GM21367 (cell line): ENCODE measurements around the gene SPATA18.

ENCODE experiments used
- ATAC-seq: cut with Tn5 transposase; IDR thresholded peaks from one replicate; pipeline ENCODE4 v1.9.1; 2021; ENCODE audit not compliant: unreplicated experiment

Gene SPATA18, protein sequence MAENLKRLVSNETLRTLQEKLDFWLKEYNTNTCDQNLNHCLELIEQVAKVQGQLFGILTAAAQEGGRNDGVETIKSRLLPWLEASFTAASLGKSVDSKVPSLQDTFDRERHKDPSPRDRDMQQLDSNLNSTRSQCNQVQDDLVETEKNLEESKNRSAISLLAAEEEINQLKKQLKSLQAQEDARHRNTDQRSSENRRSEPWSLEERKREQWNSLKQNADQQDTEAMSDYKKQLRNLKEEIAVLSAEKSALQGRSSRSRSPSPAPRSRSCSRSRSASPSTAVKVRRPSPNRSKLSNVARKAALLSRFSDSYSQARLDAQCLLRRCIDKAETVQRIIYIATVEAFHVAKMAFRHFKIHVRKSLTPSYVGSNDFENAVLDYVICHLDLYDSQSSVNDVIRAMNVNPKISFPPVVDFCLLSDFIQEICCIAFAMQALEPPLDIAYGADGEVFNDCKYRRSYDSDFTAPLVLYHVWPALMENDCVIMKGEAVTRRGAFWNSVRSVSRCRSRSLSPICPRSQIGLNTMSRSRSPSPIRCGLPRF

DNA sequence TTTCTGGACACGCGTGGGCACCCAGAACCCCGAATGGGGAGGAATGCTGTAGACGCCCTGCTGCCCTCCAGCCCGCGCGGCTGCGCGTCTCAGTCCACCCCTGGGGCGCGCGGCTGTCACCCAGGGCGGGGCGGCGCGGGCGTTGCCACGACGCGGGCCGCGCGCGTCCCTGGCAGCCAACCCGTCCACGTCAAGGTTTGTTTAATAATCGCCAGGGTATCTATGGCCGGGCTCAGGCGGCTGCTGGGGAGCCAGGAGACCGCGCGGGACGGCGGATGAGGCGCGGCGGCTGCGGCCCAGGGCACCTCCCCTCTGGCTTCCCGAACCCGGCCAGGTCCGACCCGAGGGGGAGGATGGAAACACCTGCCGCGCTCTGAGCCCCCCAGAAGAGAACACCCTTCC lies at the start of gene SPATA18:
Gene SPATA18 (plus strand): TSS at position 92 of the 402 bp plus-strand sequence. CDS start 401 bp downstream, outside the sequence.
- peak; percentile 35 for ATAC-seq

DNA sequence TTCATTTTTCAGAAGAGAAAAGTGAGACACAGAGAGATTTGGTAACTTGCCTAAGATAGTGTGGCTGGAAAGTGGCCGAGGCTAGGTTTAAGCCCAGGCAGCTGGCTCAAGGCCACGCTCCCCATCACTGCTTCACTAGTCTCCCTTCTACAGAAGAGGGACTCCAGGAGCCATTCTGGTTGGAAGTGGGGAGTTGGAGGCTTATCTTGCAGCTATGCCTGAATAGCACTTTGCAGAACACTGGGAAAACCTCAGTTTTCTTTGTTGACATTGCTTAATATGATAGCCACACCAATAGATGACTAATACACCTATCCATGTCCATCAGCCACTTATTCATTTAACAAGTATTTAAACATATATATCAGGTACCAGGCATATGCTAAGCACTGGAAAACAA lies 49.5 kb upstream of the SPATA18 start:
- ATAC-seq, result no peak

DNA sequence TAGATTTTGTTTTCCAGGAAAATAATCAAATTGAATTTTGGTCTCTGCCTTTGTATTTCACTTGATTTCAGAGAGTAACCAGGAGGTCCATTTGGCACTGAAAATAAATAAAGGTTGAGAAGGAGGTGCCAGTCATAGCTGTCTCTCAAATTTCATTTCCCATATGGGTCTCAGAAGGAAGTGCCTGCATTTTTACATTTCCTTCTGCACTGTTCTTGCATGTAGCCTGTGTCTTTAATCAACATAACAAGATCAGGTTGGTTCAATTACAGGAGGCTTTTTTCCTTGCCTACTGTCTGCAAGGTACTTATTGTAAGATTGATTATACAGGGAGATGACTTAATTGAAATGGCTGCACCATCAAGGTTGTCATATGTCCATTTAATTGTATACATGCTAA lies 46.7 kb upstream of the SPATA18 start:
- no peak for ATAC-seq

DNA sequence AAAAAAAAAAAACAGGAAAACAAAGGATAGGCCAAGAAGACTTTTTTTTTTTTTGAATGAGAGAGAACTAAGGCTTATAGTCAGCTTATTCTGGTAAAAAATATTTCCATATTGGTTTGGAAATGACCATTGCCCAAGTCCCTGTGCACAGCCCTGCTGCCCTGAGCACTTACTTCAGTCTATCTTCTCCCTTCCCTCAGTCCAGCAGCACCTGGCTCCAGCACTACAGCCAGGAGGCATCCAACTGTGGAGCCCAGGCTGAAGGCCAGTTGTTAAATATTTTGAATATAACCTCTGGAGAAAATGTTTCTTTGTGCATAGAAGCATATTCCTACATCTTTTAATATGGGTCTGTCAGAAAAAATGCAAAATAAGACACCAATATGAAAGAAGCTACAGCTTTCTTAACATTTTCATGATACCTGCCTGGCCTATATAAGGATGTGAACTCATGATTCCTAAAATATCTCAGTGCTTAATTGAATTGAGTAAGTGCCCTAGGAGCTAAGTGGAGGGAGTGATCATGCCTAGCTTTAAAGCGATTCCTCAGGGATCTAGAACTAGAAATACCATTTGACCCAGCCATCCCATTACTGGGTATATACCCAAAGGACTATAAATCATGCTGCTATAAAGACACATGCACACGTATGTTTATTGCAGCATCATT lies 45.4 kb upstream of the SPATA18 start:
- ATAC-seq, result no peak

DNA sequence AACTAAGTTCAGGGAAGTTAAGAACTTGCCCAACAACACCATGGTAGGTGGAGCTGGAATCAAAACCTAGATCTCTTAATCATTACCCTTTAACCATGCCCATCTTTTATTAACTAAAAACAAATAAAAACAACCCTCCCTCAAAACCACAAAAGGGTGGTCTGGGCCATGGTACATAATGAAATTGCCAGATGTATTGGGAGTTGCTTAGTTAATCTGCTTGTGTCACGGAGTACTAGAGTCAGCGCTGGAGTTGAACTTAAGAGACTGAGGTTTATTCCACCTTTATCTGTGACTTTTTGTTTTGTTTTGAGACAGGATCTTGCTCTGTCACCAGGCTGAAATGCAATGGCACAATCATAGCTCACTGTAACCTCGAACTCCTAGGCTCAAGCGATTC lies 44.2 kb upstream of the SPATA18 start:
- no peak for ATAC-seq

DNA sequence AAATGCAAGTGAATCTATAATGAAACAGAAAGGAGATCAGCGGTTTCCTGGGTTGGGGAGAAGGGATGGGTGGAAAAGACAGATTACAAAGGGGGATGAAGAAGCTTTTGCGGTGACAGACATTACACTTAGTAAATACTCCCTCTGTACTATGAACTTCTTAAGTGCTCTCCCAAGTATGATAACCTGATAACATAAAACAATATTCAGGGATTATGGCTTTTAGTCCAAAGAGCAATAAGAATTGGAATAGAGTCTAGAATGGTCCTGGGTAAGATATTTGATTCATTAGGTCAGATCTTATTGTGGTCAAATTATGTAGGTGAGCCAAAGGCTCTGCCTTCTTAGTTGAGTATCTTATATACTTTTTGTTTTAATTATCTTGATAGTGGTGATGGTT lies 40.1 kb upstream of the SPATA18 start:
- ATAC-seq, result no peak

DNA sequence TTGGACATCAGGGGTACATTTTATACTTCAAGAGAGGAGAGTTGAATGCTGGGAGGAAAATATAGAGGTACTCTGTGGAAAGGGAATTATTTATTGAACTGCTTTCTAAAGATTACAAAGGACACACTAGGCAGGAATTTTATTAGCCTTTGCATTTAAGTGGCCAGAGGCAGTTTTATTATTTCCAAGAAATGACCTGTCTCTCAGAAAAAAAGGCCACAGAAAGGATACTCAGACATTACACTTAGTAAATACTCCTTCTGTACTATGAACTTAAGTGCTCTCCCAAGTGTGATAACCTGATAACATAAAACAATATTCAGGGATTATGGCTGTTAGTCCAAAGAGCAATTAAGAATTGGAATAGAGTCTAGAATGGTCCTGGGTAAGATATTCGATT lies 38.5 kb upstream of the SPATA18 start:
- no peak for ATAC-seq

DNA sequence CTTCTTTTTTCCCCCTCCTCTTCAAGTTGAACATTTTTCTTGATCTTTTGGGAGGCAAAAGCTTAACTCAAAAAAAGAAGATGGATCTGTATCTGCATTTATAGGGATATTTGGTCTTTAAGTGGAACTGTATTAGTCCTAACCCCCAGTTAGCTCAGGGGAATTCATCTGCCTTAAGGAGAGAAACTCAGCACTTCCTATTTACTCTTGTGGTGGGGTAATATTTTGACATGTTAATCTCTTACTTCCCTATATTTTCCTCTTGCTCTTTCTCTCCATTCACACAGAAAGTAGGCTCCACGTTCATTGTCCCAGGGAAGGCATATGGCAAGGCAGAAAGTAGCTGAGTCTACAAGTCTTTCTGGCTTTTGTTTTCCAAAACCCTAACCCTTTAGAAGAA lies 36.2 kb upstream of the SPATA18 start:
- no peak for ATAC-seq

DNA sequence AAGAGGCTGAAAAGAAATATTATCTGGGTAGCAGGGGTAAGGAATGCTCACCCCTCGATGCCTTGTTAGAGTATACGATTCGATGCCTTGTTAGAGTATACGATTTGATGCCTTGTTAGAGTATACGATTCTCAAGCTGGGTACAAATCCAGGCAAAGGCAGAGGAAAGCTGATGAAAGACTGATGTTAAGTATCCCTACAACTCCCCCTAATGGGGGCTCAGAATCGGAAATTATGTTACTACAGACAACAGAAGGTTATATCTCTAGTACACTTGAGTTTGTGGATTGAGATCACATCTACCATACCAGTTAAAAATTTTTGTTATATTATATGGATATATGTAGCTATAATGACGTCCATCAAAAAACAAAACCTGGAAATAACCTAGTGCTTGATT lies 35.7 kb upstream of the SPATA18 start:
- ATAC-seq, result no peak

DNA sequence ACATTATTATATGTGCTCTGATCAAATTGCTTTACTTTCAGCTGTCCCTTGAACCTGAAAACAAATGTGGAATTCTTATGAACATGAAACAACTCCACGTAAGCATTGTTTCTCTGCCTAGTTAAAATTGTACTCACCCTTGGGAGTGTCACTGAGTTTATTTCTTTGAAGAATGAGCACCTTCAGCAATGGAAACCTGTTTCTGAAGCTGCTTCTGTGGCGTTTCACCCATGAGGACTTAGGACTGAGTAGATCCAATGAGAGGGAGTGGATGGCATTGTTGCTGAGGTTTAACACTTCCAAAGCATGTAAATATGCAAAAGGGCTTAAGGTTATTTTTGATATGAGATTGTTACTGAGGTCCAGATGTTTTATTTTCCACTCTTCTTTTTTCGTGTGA lies 34.1 kb upstream of the SPATA18 start:
- ATAC-seq, result no peak

DNA sequence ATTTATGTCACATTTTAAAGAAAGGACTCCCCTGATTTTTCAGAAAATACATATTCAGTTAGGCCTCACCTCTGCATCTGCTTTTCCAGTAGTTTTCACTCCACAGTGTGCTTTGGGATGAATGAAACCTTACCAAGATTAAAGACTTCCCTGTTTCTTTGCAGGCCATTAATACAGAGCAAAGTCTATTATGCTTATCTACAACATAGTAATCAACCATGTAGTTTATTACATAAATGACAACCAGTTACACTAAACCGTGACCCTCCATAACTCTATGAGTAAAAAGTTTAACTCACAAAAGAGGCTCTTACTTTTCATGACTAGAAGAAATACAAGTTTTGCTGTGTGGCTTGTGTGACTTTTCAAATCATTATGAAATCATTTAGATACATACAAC lies 33.3 kb upstream of the SPATA18 start:
- ATAC-seq, result no peak

DNA sequence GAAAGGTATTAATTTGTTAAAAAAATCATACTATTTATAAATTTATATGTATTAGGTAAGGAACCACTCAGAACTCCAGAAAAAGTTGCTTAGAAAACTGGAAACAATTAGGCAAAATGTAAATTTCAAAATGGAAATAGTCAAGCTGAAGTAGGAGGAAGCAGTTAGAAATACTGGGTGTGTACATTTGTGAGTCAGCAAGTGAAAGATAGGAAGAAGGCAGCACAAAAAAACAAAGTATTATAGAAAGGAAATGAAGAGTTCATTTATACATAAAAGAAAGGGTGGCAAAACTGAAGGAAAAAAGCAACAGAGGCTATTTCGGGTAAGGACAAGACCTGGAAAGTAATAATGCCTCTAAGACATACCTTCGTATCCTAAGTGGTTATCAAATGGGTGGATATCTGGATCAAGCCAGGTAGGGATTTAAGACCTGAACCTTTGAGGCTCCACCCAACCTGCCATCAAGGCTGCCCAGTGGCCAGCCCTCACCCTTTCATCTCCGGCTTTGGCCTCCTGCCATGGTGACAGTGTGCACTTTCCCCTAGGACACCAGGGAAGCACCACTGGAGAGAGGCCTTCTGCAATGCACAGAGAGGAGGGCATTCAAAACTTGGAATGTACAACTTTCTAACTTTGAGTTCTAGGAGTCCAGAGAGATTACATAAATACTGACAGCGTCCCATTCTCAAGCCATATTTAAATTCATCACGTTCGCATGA lies 31.0 kb upstream of the SPATA18 start, which contains the start of gene LRRC66:
Gene LRRC66 (minus strand): TSS at position 428 of the 722 bp plus-strand sequence. CDS start 2,750 bp downstream, outside the sequence.
- ATAC-seq, result no peak

DNA sequence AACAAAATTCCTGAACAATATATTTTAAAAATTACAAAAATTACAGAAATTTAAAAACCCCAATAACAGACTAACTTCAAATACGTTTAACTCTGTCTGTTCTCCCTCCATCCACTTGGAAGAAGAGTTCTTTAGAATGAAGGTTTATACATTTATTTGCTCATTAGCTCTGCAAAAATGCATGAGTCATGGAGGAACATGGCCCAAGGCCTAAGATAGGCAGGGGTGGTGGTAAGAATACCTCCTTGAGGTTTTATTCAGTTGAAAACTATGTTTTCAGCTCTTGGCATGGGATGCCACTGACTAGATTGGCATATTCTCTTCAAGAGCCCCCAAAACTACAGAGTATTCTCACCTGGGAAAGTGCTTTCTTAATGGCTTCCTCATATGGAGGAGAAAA lies 22.1 kb upstream of the SPATA18 start:
- no peak for ATAC-seq

DNA sequence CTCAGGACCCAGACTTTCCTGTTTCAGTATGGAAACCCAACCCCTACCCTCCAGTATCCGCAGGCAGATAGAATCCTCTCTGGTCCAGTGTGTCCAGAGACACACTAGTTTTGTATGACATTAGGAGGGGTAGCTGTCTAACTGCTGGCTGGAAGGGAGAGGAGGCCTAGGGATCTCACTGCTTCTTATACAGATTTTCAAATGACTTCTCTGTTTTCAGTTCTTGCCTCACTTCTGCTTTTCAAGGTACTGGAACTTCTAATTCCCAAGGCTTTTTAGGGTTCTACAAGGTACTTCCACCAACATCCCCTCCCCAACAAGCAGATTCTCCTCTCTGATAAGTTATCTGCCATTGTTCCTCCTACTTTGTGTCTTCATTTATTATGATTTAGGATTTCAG lies 19.1 kb upstream of the SPATA18 start:
- ATAC-seq, result no peak

DNA sequence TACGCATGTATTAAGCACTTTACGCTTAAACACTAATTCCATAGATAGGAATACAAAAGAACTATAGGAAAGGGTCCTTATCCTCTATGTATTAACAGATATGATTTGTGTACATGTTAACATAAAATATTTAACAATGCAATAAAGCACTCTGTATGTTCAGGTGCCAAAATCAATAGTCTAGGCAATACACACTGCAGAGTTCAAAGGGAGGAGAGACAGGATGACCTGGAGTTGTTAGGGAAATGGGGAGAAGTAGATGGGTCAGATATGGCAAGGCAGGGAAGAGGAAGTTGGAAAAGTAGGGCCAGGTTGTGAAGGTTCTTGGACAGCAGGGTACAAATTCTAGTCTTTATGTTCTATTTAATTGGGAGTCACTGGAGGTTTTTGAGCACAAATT lies 15.9 kb upstream of the SPATA18 start:
- no peak for ATAC-seq

DNA sequence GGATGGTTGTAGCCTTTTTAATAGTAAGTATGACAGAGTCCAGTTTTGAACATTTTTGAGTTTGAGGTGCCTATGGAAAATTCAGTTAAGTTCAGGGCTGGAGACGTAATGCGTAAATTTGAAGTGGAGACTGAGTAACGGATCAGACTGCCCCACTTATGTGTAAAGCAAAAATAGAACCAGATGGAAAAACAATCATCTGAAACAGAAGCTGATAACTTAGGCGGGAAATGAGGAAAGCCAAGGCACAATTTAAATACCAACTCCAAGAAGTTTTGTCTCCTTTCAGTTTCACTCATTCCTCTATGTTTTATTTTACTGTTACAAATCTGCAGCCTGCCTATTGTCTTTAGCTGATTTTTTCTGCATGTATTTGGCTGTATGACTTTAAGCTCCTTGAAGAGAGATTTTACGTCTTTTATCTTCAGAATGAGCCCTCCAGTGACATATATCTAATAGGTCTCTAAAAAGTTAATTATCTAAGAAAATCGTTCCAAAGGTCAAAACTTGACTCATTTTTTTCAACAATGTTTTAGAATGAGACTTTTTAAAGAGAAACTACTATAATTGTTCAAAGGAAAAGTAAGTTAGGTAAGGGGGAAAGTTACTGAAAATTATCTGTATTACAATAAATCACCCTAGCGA lies 14.1 kb upstream of the SPATA18 start:
- ATAC-seq, result no peak

DNA sequence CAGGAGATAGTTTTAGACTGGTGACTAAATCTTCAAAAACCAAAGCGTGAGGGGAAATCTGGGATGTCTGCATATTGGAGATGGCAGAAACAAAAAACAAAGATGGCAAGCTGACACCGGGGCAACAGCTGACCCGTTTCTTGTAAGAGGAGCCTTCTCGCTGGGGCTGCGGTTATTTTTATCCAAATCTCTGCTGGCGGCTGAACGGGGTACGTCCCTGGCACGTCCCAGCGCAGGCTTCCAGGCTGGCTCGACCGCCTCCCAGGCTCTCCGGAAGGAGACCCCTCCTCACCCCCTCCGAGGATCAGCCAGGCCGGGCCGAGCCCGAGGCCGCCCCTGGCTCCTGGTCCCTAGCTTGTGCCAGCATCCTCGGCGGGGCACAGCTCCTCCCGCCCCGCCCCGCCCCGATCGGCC lies 13.4 kb upstream of the SPATA18 start:
- ATAC-seq, result peak; percentile 55

DNA sequence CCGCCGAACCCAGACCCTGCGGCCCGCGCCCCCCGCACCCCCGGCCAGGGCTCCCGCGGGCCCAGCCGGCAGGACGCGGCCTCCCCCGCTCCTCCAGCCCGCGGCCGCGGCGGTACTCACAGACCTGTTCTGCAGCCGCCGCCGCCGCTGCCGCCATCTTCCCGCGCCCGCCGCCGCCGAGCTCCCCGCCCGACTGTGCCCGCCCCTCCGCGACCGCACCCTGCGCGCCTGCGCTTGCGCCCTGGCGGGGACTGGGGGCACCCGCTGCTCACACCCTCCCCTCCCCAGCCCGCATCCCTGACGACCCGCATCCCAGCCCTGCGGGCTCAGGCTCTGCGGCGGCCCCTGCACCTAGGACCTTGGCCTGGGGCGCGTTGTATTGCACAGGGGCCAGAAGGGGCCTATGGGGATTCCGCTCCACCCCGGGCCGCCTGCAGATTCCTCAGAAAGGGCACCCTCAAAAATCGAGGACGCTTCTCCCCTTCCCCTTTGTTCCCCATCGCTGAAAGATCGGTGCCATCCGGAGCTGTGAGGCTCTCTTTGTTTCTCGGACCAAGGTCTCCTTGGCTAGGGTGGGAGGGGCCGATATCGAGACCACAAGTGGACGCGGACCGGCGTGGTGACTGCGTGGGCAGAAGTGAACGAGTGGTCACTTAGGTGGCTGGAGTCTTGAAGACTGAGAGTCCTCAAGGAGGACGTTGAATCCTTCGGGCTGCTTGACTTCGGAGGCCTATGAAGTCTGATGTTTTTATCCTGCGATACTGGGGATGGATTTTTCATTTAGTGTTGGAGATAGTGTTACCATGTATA lies 12.8 kb upstream of the SPATA18 start, which contains the start of gene SGCB:
Gene SGCB (minus strand): TSS at position 197 of the 810 bp plus-strand sequence. CDS start 40 bp downstream, at position 157.
- ATAC-seq, result peak; percentile 90

DNA sequence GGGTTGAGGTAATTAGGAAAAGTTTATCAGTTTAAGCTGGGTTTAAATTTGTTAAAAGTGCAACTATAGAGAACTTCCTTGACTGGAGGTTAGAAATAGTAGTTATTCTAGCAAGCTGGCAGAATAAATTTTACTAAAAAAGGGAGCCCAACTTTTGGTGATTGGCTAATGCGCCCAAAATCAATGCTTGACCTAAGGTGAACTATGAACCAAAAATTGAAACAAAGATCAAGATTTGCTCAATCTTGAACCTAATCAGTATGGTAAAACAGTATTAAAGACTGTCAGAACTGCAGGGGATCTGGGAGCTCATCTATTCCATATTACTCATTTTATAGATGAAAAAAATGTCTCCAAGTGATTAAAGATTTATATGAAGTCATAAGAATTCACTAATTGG lies 6.1 kb upstream of the SPATA18 start:
- ATAC-seq, result no peak

DNA sequence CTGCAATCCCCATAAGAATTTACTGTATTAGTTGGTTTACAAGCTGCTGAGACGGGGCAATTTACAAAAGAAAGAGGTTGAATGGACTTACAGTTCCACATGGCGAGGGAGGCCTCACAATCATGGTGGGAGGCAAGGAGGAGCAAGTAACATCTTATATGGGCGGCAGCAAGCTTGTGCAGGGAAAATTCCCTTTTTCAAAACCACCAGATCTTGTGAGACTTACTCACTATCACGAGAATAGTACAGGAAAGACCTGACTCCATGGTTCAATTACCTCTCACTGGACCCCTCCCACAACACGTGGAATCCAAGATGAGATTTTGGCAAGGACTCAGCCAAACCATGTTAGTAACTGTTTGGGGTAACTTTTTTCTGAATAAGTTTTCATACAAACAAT lies 1.8 kb upstream of the SPATA18 start:
- ATAC-seq, result no peak
